Fibroblast of villous mesenchyme (primary cell): ENCODE measurements around the gene SNX7. TPM values are rescaled to one million over a fixed set of nuclear protein-coding genes. Genes with fewer than 3 reads are reported as not detected.

Experiments
- DNase-seq: peaks from one replicate; pipeline ENCODE4 v3.0.0-alpha.2; 2010; ENCODE audit warnings: low read depth
- H3K4me3 ChIP-seq: 2 replicates; pipeline ENCODE4 v1.5.1; 2011; ENCODE audit warnings: low read depth, mild to moderate bottlenecking, low read length
- CTCF ChIP-seq: IDR thresholded peaks from 2 replicates; pipeline ENCODE4 v1.5.1; 2012; ENCODE audit warnings: low read depth, mild to moderate bottlenecking, low read length; ENCODE audit not compliant: insufficient read depth
- total RNA-seq: library from RNA; depleted of rRNA; stranded (reverse); fragments of >200 nt; gene quantifications from 2 replicates; pipeline ENCODE4 v1.2.3, GENCODE V29; 2012

SNX7 gene
- total RNA-seq, 1 donor = 52.7 TPM

GRCh38 chr1:98704971-98705370 lies 43.5 kb downstream of the SNX7 start:
- no peak for TF ChIP-seq CTCF
- DNase-seq = peak; percentile 3
- no peak overlapping the region for H3K4me3 ChIP-seq

- no peak overlapping the region for H3K4me3 ChIP-seq
- DNase-seq = no peak
- TF ChIP-seq CTCF = no peak
These were observed 44.1 kb downstream of the SNX7 start for GRCh38 chr1:98705591-98705990.

GRCh38 chr1:98706173-98706843 lies 44.8 kb downstream of the SNX7 start:
- no peak overlapping the region for H3K4me3 ChIP-seq
- no peak for TF ChIP-seq CTCF
- DNase-seq = no peak

- TF ChIP-seq CTCF = no peak
- no peak for DNase-seq
- no peak overlapping the region for H3K4me3 ChIP-seq
These were observed 46.0 kb downstream of the SNX7 start for GRCh38 chr1:98707556-98707955.

GRCh38 chr1:98709906-98710305 lies 48.4 kb downstream of the SNX7 start:
- H3K4me3 ChIP-seq = no peak overlapping the region
- DNase-seq = no peak
- TF ChIP-seq CTCF = no peak

- no peak for DNase-seq
- no peak for TF ChIP-seq CTCF
- no peak overlapping the region for H3K4me3 ChIP-seq
These were observed 62.1 kb downstream of the SNX7 start for GRCh38 chr1:98723574-98723973.
